Adrenal gland (tissue), 12 donors: ENCODE data around the gene NOP16. TPM values are rescaled to one million over a fixed set of nuclear protein-coding genes. Genes with fewer than 3 reads are reported as not detected.

Experiments
- DNase-seq, 7 donors: peaks; one replicate each; pipeline ENCODE4 v3.0.0-alpha.2; 2019 to 2020
- H3K27ac ChIP-seq, 5 donors: fragments of 200-600 bp; sonication (generic) in 4 of 5; 1 replicate in 3 of 5; 2 replicates in 2 of 5; pipeline versions ENCODE4 v1.5.1 to v1.8.0; 2016 to 2020; ENCODE audit warnings: mild to moderate bottlenecking in 1 of 5
- H3K27me3 ChIP-seq: fragments of 200-600 bp; 2 replicates; pipeline ENCODE4 v1.8.0; 2021
- H3K36me3 ChIP-seq, 2 donors: fragments of 200-600 bp; replicated peaks in 1 of 2; 1 replicate in 1 of 2; 2 replicates in 1 of 2; pipeline versions ENCODE4 v1.5.1 to v1.8.0; 2018 to 2022
- H3K4me1 ChIP-seq, 2 donors: fragments of 200-600 bp; replicated peaks in 1 of 2; 1 replicate in 1 of 2; 2 replicates in 1 of 2; pipeline versions ENCODE4 v1.5.1 to v1.8.0; 2018 to 2021
- H3K4me3 ChIP-seq, 4 donors: fragments of 200-600 bp; sonication (generic) in 3 of 4; one replicate each; pipeline ENCODE4 v1.5.1; 2016 to 2018
- H3K9me3 ChIP-seq, 3 donors: fragments of 200-600 bp; sonication (generic) in 1 of 3; replicated peaks in 1 of 3; 1 replicate in 2 of 3; 2 replicates in 1 of 3; pipeline versions ENCODE4 v1.5.1 to v1.8.0; 2016 to 2021
- POLR2A ChIP-seq, 2 donors: fragments of 450-650 bp; IDR thresholded peaks; one replicate each; pipeline ENCODE4 v1.6.1; 2017; ENCODE audit warnings: antibody characterized with exemption in 2 of 2, mild to moderate bottlenecking in 2 of 2, moderate library complexity in 1 of 2
- WGBS, 4 donors: extraction: QIAGEN DNeasy Blood & Tissue Kit in 2 of 4; methylation state at CpG; one replicate each; pipeline versions ENCODE4 v1.1.5 to v1.1.7; 2013 to 2017; 5-methylcytosine and 5-hydroxymethylcytosine counted together
- intact Hi-C, 2 donors: fragments of 100-400 bp; cut with DNase I; formaldehyde crosslinking; loops; one replicate each; pipeline versions ENCODE4 v1.14.1 to v1.15.0; 2022 to 2023
- polyA plus RNA-seq, 3 donors: library from polyadenylated mRNA; stranded (reverse); fragments of 200-250 nt in 2 of 3; fragments of 350-450 nt in 1 of 3; fragmentation: Illumina TruSeq in 1 of 3; extraction: RNeasy Lipid Tissue Mini Kit (QIAGEN cat#74804) in 1 of 3; gene quantifications; one replicate each; pipeline ENCODE4 v1.2.3, GENCODE V29; 2013 to 2014
- total RNA-seq, 9 donors: library from RNA; depleted of rRNA in 4 of 9; stranded (reverse); fragments of >200 nt in 4 of 9; fragments of 120-200 nt in 1 of 9; fragmentation: NEBNext Ultra II Directional in 1 of 9; extraction: Animal tissue kit (Norgen Biotek cat#: 25700) in 1 of 9; gene quantifications; one replicate each; pipeline versions ENCODE4 v1.1.0 to v1.2.4, GENCODE V29; 2013 to 2023
- TF ChIP-seq, protein P1 (sequence below), 6 experiments: fragments of 450-650 bp in 4 of 6; fragments of 200-600 bp in 2 of 6; sonication (generic) in 1 of 6; IDR thresholded peaks; 1 replicate in 5 of 6; 2 replicates in 1 of 6; pipeline versions ENCODE4 v1.5.1 to v1.8.0; 2016 to 2021; ENCODE audit warnings: antibody characterized with exemption in 6 of 6, mild to moderate bottlenecking in 2 of 6, moderate library complexity in 1 of 6
- donor health status: healthy with polysubstance abuse.
- donor health status: Bipolar disorder and iron deficiency.
- donor health status: DM: yes; HTN: yes; CAD: no.
- donor health status: DM: no; HTN: no; CAD: no.
- donor health status: DM: no; HTN: no; CAD: no.
- donor health status: DM: yes; HTN: yes; CAD: no.

NOP16 gene
- total and polyA plus RNA-seq, 12 donors, result 6.2 to 62.1 (median 26.5) TPM

DNA sequence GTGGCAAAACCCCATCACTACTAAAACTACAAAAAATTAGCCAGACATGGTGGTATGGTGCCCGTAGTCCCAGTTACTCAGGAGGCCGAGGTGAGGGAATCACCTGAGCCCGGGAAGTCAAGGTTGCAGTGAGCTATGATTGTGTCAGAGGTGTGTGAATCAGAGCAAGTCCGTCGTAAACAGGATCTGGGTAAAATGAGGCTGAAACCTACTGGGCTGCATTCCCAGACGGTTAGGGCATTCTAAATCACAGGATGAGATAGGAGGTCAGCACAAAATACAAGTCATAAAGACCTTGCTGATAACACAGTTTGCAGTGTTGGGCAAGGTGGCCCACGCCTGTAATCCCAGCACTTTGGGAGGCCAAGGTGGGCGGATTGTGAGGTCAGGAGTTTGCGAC, 29.9 kb upstream of the NOP16 start:
- Histone ChIP-seq H3K9me3 (no peaks in the 10 kb centered on the region), H3K4me3 (no peak overlapping the region), H3K36me3 (no peaks in the 10 kb centered on the region), H3K4me1 (peaks cover 17 to 32% of the 10 kb centered on the region in 2 donors), H3K27ac (peak overlapping the region in 2 of 5 donors; percentile 13 to 54), H3K27me3 (no peaks in the 10 kb centered on the region)
- peak; percentile 58 to 85 (median 80) for DNase-seq
- 43 to 70% (median 48%) methylated on average over 8 to 9 of the region's 9 CpGs for WGBS, 4 donors
- peak in 1 of 2 donors; percentile 25 for TF ChIP-seq POLR2A (IDR thresholded peaks at IDR 0.05)
- TF ChIP-seq, protein P1, sequence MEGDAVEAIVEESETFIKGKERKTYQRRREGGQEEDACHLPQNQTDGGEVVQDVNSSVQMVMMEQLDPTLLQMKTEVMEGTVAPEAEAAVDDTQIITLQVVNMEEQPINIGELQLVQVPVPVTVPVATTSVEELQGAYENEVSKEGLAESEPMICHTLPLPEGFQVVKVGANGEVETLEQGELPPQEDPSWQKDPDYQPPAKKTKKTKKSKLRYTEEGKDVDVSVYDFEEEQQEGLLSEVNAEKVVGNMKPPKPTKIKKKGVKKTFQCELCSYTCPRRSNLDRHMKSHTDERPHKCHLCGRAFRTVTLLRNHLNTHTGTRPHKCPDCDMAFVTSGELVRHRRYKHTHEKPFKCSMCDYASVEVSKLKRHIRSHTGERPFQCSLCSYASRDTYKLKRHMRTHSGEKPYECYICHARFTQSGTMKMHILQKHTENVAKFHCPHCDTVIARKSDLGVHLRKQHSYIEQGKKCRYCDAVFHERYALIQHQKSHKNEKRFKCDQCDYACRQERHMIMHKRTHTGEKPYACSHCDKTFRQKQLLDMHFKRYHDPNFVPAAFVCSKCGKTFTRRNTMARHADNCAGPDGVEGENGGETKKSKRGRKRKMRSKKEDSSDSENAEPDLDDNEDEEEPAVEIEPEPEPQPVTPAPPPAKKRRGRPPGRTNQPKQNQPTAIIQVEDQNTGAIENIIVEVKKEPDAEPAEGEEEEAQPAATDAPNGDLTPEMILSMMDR (IDR thresholded peaks at IDR 0.05), result no peak
- intact Hi-C loops, result loop anchor here in 1 of 2 donors (5.0 kb wide), 1 partner anchor 119 kb away; the partner anchor contains the start of gene RNF44

DNA sequence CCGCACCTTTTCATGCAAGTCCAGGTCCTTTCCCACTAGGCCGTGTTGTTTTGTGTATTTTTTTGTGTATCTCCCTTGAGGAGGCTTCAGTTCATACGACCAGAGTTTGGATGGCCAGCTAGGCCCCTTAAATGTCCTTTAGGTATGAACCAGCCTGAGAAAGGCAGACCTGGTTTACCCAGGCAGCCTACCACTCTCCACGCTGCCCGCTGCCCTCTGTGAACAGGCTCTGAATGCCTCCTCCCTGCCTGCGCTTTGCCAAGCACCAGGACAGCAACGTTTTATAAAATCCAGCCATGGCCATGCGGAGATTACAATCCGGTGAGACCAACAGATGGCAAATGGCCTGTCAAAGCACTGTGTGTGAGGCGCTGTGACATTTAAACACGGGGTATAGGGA, 28.6 kb upstream of the NOP16 start:
- no peak for DNase-seq
- Histone ChIP-seq H3K9me3 (no peaks in the 10 kb centered on the region), H3K36me3 (no peaks in the 10 kb centered on the region), H3K4me3 (peak overlapping the region in 1 of 4 donors; percentile 97), H3K27ac (peak overlapping the region in 3 of 5 donors; percentile 94 to 99 (median 94)), H3K4me1 (peaks cover 28 to 44% of the 10 kb centered on the region in 2 donors), H3K27me3 (no peaks in the 10 kb centered on the region)
- 82 to 87% (median 85%) methylated on average over 11 of the region's 11 CpGs for WGBS, 4 donors
- TF ChIP-seq, protein P1 (IDR thresholded peaks at IDR 0.05), result no peak
- TF ChIP-seq POLR2A (IDR thresholded peaks at IDR 0.05), result no peak
- intact Hi-C loops, result loop anchor here in 1 of 2 donors (5.0 kb wide), 1 partner anchor 120 kb away; the partner anchor contains the start of gene RNF44

DNA sequence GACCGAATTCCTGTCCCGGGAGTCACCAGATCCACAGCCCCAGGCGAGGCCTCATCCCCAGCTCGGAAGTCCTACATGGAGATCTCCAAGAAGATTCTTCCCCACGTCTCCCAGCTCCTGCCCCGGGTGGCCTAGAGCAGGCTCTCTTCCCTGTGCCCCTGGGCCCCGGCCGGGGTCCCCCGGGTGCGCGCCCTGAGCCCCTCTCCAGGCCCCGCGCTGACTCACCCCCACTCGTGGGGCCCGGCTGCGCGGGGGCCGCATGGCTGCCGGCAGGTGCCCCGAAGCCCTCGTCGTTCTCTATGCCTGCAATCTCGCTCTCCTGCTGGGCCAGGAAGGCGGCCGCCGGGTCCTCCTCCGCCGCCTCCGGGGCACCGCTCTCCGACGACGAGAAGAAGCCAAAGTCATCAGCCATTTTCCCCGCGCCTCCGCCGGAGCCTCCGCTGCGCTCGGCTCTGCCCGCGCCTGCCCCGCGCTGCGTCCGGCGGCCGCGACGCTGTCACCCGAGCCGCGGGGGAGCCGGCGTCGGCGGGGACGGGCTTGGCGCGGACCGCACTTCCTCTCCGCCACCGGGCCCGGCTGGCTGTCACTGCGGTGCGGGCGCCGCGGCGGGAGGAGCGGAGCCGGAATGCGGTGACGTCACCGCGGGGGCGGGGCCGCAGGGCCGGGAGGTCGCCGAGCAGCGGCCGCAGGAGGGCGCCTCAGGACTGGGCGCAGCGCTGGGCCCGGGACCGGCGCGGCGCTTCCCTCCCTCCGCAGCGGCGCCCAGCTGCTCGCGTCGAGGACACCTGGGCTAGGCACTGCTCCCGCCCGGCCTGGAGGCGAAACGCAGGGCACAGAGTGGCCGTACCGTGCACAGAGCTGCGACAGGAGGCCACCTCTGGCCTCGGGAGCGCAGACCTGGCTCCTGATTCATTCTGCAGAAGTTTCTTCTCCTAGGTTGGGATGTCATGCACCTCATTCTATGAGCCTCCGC, 27.8 kb upstream of the NOP16 start, which contains the start of gene CLTB:
CLTB (minus strand) TSS at position 588 of the 973 bp plus-strand sequence; CDS start at position 412, 176 bp downstream.
- intact Hi-C loops, result loop anchor here in 1 of 2 donors (2.0 to 5.0 kb wide), 2 partner anchors 27 to 121 kb away; partner anchors contain the start of genes HIGD2A, NOP16 and RNF44
- Histone ChIP-seq H3K36me3 (no peaks in the 10 kb centered on the region), H3K9me3 (no peaks in the 10 kb centered on the region), H3K27ac (peak within 1 kb of the TSS; percentile 77 to 99 (median 94)), H3K27me3 (no peaks in the 10 kb centered on the region), H3K4me1 (peaks cover 31 to 49% of the 10 kb centered on the region in 2 donors), H3K4me3 (peak within 1 kb of the TSS; percentile 56 to 97 (median 76))
- peak; percentile 86 to 95 (median 92) for DNase-seq
- 1 to 17% (median 1%) methylated on average over 6 to 106 of the region's 107 CpGs for WGBS, 4 donors
- TF ChIP-seq POLR2A (IDR thresholded peaks at IDR 0.05), result peak; percentile 95 to 99
- TF ChIP-seq, protein P1 (IDR thresholded peaks at IDR 0.05), result peak; percentile 12 to 97 (median 56)
